Effector memory CD8-positive, alpha-beta T cell (primary cell): Measurements from ENCODE around the gene DOCK9.

Experiments
- ATAC-seq: fragments of 150-1000 bp; cut with Tn5 transposase; replicated peaks from 2 replicates; pipeline ENCODE4 v1.10.0; 2021; ENCODE audit warnings: mild to moderate bottlenecking, moderate library complexity
- DNase-seq, 3 experiments: peaks; one replicate each; pipeline ENCODE4 v3.0.0; 2021
- H3K27ac Mint-ChIP-seq, 2 donors: one replicate each; pipeline ENCODE4 v1.8.0; 2022; ENCODE audit warnings: mild to moderate bottlenecking in 2 of 2, mixed read lengths in 2 of 2, moderate library complexity in 2 of 2
- H3K27me3 Mint-ChIP-seq, 2 donors: one replicate each; pipeline ENCODE4 v1.8.0; 2022; ENCODE audit warnings: mixed read lengths in 2 of 2
- H3K36me3 Mint-ChIP-seq: one replicate; pipeline ENCODE4 v1.8.0; 2022; ENCODE audit warnings: mild to moderate bottlenecking, moderate library complexity, mixed read lengths; ENCODE audit not compliant: insufficient read depth
- H3K4me1 Mint-ChIP-seq, 2 donors: one replicate each; pipeline ENCODE4 v1.8.0; 2022; ENCODE audit warnings: low read depth in 2 of 2, mixed read lengths in 2 of 2
- H3K4me3 Mint-ChIP-seq, 2 donors: one replicate each; pipeline ENCODE4 v1.8.0; 2022; ENCODE audit warnings: mild to moderate bottlenecking in 2 of 2, mixed read lengths in 2 of 2, moderate library complexity in 2 of 2
- H3K9me3 Mint-ChIP-seq, 2 donors: one replicate each; pipeline ENCODE4 v1.8.0; 2022; ENCODE audit warnings: mixed read lengths in 2 of 2

The DOCK9 gene

GRCh38 chr13:98845742-98846141, 132.1 kb downstream of the DOCK9 start:
- H3K27ac Mint-ChIP-seq = no peak overlapping the region
- H3K36me3 Mint-ChIP-seq = peaks cover 35% of the 10 kb centered on the region
- H3K4me1 Mint-ChIP-seq = peaks cover 0 to 3% of the 10 kb centered on the region in 2 donors

GRCh38 chr13:98844021-98844420, 133.8 kb downstream of the DOCK9 start:
- no peak for ATAC-seq
- Mint-ChIP-seq H3K27ac (no peak overlapping the region), H3K4me1 (peaks cover 0 to 4% of the 10 kb centered on the region in 2 donors), H3K36me3 (peaks cover 35% of the 10 kb centered on the region), H3K4me3 (no peak overlapping the region), H3K9me3 (no peaks in the 10 kb centered on the region), H3K27me3 (no peaks in the 10 kb centered on the region)
- DNase-seq = no peak

More at GRCh38 chr13:98845742-98846141, 132.1 kb downstream of the DOCK9 start:
- no peaks in the 10 kb centered on the region for H3K9me3 Mint-ChIP-seq
- H3K27me3 Mint-ChIP-seq = no peaks in the 10 kb centered on the region
- no peak overlapping the region for H3K4me3 Mint-ChIP-seq
- ATAC-seq (no peak), DNase-seq (no peak)

GRCh38 chr13:98843482-98843877, 134.4 kb downstream of the DOCK9 start:
- Mint-ChIP-seq H3K4me1 (peaks cover 0 to 4% of the 10 kb centered on the region in 2 donors), H3K9me3 (no peaks in the 10 kb centered on the region), H3K27ac (peak overlapping the region in 1 of 2 donors; percentile 71), H3K36me3 (peaks cover 35% of the 10 kb centered on the region), H3K27me3 (no peaks in the 10 kb centered on the region), H3K4me3 (no peak overlapping the region)
- no peak for ATAC-seq
- no peak for DNase-seq

- H3K27me3 Mint-ChIP-seq = no peaks in the 10 kb centered on the region
- DNase-seq (peak; percentile 37 to 41 (median 37)), ATAC-seq (peak; percentile 73)
- peaks cover 0 to 4% of the 10 kb centered on the region in 2 donors for H3K4me1 Mint-ChIP-seq
- no peaks in the 10 kb centered on the region for H3K9me3 Mint-ChIP-seq
- peaks cover 34% of the 10 kb centered on the region for H3K36me3 Mint-ChIP-seq
- H3K27ac Mint-ChIP-seq = peak overlapping the region; percentile 49 to 71
- H3K4me3 Mint-ChIP-seq = no peak overlapping the region
These were observed 134.9 kb downstream of the DOCK9 start for GRCh38 chr13:98842858-98843481.

GRCh38 chr13:98842070-98842469, 135.8 kb downstream of the DOCK9 start:
- Mint-ChIP-seq H3K36me3 (peaks cover 27% of the 10 kb centered on the region), H3K4me3 (no peak overlapping the region), H3K27ac (peak overlapping the region in 1 of 2 donors; percentile 49), H3K27me3 (no peaks in the 10 kb centered on the region), H3K9me3 (no peaks in the 10 kb centered on the region), H3K4me1 (peaks cover 0 to 4% of the 10 kb centered on the region in 2 donors)
- DNase-seq (no peak), ATAC-seq (no peak)

- Mint-ChIP-seq H3K36me3 (peaks cover 20% of the 10 kb centered on the region), H3K4me1 (peaks cover 0 to 4% of the 10 kb centered on the region in 2 donors), H3K27ac (no peak overlapping the region), H3K27me3 (no peaks in the 10 kb centered on the region), H3K9me3 (no peaks in the 10 kb centered on the region), H3K4me3 (no peak overlapping the region)
- peak; percentile 70 for ATAC-seq
- DNase-seq = peak in 1 of 3 experiments; percentile 6
These were observed 137.8 kb downstream of the DOCK9 start for GRCh38 chr13:98839856-98840769.

GRCh38 chr13:98838776-98839175, 139.1 kb downstream of the DOCK9 start:
- ATAC-seq = no peak
- H3K36me3 Mint-ChIP-seq = peaks cover 10% of the 10 kb centered on the region
- no peaks in the 10 kb centered on the region for H3K9me3 Mint-ChIP-seq
- no peak overlapping the region for H3K27ac Mint-ChIP-seq
- DNase-seq = no peak
- no peaks in the 10 kb centered on the region for H3K27me3 Mint-ChIP-seq
- no peak overlapping the region for H3K4me3 Mint-ChIP-seq
- peaks cover 0 to 4% of the 10 kb centered on the region in 2 donors for H3K4me1 Mint-ChIP-seq

- no peak overlapping the region for H3K4me3 Mint-ChIP-seq
- peaks cover 10% of the 10 kb centered on the region for H3K36me3 Mint-ChIP-seq
- no peak overlapping the region for H3K27ac Mint-ChIP-seq
- H3K9me3 Mint-ChIP-seq = no peaks in the 10 kb centered on the region
- peaks cover 0 to 4% of the 10 kb centered on the region in 2 donors for H3K4me1 Mint-ChIP-seq
- no peak for ATAC-seq
- DNase-seq = no peak
- no peaks in the 10 kb centered on the region for H3K27me3 Mint-ChIP-seq
These were observed 140.0 kb downstream of the DOCK9 start for GRCh38 chr13:98837896-98838295.

GRCh38 chr13:98835156-98835555, 142.7 kb downstream of the DOCK9 start:
- Mint-ChIP-seq H3K4me1 (peaks cover 0 to 3% of the 10 kb centered on the region in 2 donors), H3K27ac (no peak overlapping the region)
- no peak for ATAC-seq

GRCh38 chr13:98834254-98834960, 143.5 kb downstream of the DOCK9 start:
- Mint-ChIP-seq H3K4me1 (peaks cover 0 to 2% of the 10 kb centered on the region in 2 donors), H3K27me3 (no peaks in the 10 kb centered on the region), H3K27ac (no peak overlapping the region), H3K36me3 (peaks cover 11% of the 10 kb centered on the region), H3K4me3 (no peak overlapping the region), H3K9me3 (no peaks in the 10 kb centered on the region)
- ATAC-seq = no peak
- DNase-seq = no peak

More at GRCh38 chr13:98835156-98835555, 142.7 kb downstream of the DOCK9 start:
- Mint-ChIP-seq H3K9me3 (no peaks in the 10 kb centered on the region), H3K4me3 (no peak overlapping the region), H3K36me3 (peaks cover 8% of the 10 kb centered on the region), H3K27me3 (no peaks in the 10 kb centered on the region)
- no peak for DNase-seq

GRCh38 chr13:98831236-98831635, 146.6 kb downstream of the DOCK9 start:
- H3K9me3 Mint-ChIP-seq = no peaks in the 10 kb centered on the region
- H3K36me3 Mint-ChIP-seq = peaks cover 16% of the 10 kb centered on the region
- H3K4me3 Mint-ChIP-seq = no peak overlapping the region
- peaks cover 0 to 2% of the 10 kb centered on the region in 2 donors for H3K4me1 Mint-ChIP-seq
- no peak overlapping the region for H3K27ac Mint-ChIP-seq
- ATAC-seq (no peak), DNase-seq (no peak)
- H3K27me3 Mint-ChIP-seq = no peaks in the 10 kb centered on the region

GRCh38 chr13:98829541-98829940, 148.3 kb downstream of the DOCK9 start:
- Mint-ChIP-seq H3K36me3 (peaks cover 22% of the 10 kb centered on the region), H3K9me3 (no peaks in the 10 kb centered on the region), H3K27me3 (no peaks in the 10 kb centered on the region), H3K4me3 (no peak overlapping the region), H3K27ac (no peak overlapping the region), H3K4me1 (peaks cover 0 to 2% of the 10 kb centered on the region in 2 donors)
- DNase-seq = no peak
- no peak for ATAC-seq

GRCh38 chr13:98828614-98829013, 149.2 kb downstream of the DOCK9 start:
- Mint-ChIP-seq H3K4me3 (no peak overlapping the region), H3K27me3 (no peaks in the 10 kb centered on the region), H3K36me3 (peaks cover 31% of the 10 kb centered on the region), H3K4me1 (peaks cover 0 to 2% of the 10 kb centered on the region in 2 donors), H3K27ac (no peak overlapping the region), H3K9me3 (no peaks in the 10 kb centered on the region)
- ATAC-seq (no peak), DNase-seq (no peak)
